Activated T-cell treated with anti-CD3 and anti-CD28 coated beads, Interleukin-2, amount 50 U/mL, for 4 hours (primary cell): ENCODE measurements around the gene CIB1. TPM values are rescaled to one million over a fixed set of nuclear protein-coding genes. Genes with fewer than 3 reads are reported as not detected.

Experiments
- ATAC-seq, 2 donors: fragments of 200-7000 bp; cut with Tn5 transposase; one replicate each; pipeline ENCODE4 v1.10.0; 2021
- DNase-seq: peaks from one replicate; pipeline ENCODE4 v3.0.0-alpha.2; 2020
- H3K27me3 Mint-ChIP-seq: one replicate; pipeline ENCODE4 v1.8.0; 2021; ENCODE audit warnings: low read depth, mixed read lengths
- H3K36me3 Mint-ChIP-seq: one replicate; pipeline ENCODE4 v1.8.0; 2022; ENCODE audit warnings: mixed read lengths; ENCODE audit not compliant: insufficient read depth
- H3K4me1 Mint-ChIP-seq: one replicate; pipeline ENCODE4 v1.8.0; 2021; ENCODE audit warnings: low read depth, mixed read lengths
- H3K4me3 Mint-ChIP-seq: one replicate; pipeline ENCODE4 v1.8.0; 2021; ENCODE audit warnings: mild to moderate bottlenecking, moderate library complexity, mixed read lengths
- H3K9me3 Mint-ChIP-seq: one replicate; pipeline ENCODE4 v1.8.0; 2021; ENCODE audit warnings: mixed read lengths
- total RNA-seq, 3 donors: library from RNA; stranded (reverse); gene quantifications; one replicate each; pipeline ENCODE4 v1.2.1, GENCODE V29; 2021

Gene CIB1
- total RNA-seq, 3 donors from 2014 or later, result 130 to 158 (median 151) TPM

- DNase-seq (no peak), ATAC-seq (peak; percentile 40 to 61)
- no peaks in the 10 kb centered on the region for H3K36me3 Mint-ChIP-seq
- H3K27me3 Mint-ChIP-seq, result no peaks in the 10 kb centered on the region
- H3K4me1 Mint-ChIP-seq, result peaks cover 8% of the 10 kb centered on the region
- no peaks in the 10 kb centered on the region for H3K9me3 Mint-ChIP-seq
- H3K4me3 Mint-ChIP-seq, result no peak overlapping the region
Observed at GRCh38 chr15:90259524-90259923, 25.8 kb upstream of the CIB1 start.

- Mint-ChIP-seq H3K36me3 (no peaks in the 10 kb centered on the region), H3K27me3 (no peaks in the 10 kb centered on the region), H3K4me3 (no peak overlapping the region), H3K9me3 (no peaks in the 10 kb centered on the region), H3K4me1 (peaks cover 3% of the 10 kb centered on the region)
- ATAC-seq (no peak), DNase-seq (no peak)
Observed at GRCh38 chr15:90257776-90258175, 24.0 kb upstream of the CIB1 start.

GRCh38 chr15:90249203-90249863 is 15.6 kb upstream of the CIB1 start, which contains the start of gene TTLL13:
Gene TTLL13, plus strand, starts transcription at chr15:90249556. Its CDS starts 1,075 bp downstream, at chr15:90250631.
- ATAC-seq (peak; percentile 90 to 95), DNase-seq (peak; percentile 56)
- H3K4me3 Mint-ChIP-seq, result peak within 1 kb of the TSS; percentile 67
- H3K9me3 Mint-ChIP-seq, result no peaks in the 10 kb centered on the region
- H3K4me1 Mint-ChIP-seq, result peaks cover 16% of the 10 kb centered on the region
- no peaks in the 10 kb centered on the region for H3K36me3 Mint-ChIP-seq
- H3K27me3 Mint-ChIP-seq, result no peaks in the 10 kb centered on the region

GRCh38 chr15:90248789-90249202 is 15.1 kb upstream of the CIB1 start:
- H3K4me3 Mint-ChIP-seq, result peak overlapping the region; percentile 67
- no peak for ATAC-seq
- H3K4me1 Mint-ChIP-seq, result peaks cover 16% of the 10 kb centered on the region
- H3K9me3 Mint-ChIP-seq, result no peaks in the 10 kb centered on the region
- H3K36me3 Mint-ChIP-seq, result no peaks in the 10 kb centered on the region
- H3K27me3 Mint-ChIP-seq, result no peaks in the 10 kb centered on the region
- no peak for DNase-seq

- no peak for DNase-seq
- Mint-ChIP-seq H3K4me3 (no peak overlapping the region), H3K27me3 (no peaks in the 10 kb centered on the region), H3K36me3 (peaks cover 3% of the 10 kb centered on the region), H3K4me1 (peaks cover 5% of the 10 kb centered on the region), H3K9me3 (no peaks in the 10 kb centered on the region)
- no peak for ATAC-seq
Observed at GRCh38 chr15:90243943-90244639, 10.3 kb upstream of the CIB1 start.

- peaks cover 11% of the 10 kb centered on the region for H3K36me3 Mint-ChIP-seq
- no peak overlapping the region for H3K4me3 Mint-ChIP-seq
- H3K9me3 Mint-ChIP-seq, result no peaks in the 10 kb centered on the region
- H3K27me3 Mint-ChIP-seq, result no peaks in the 10 kb centered on the region
- H3K4me1 Mint-ChIP-seq, result no peaks in the 10 kb centered on the region
- no peak for DNase-seq
- ATAC-seq, result no peak
Observed at GRCh38 chr15:90241343-90242192, 7.8 kb upstream of the CIB1 start.

GRCh38 chr15:90240856-90241255 is 7.1 kb upstream of the CIB1 start:
- no peaks in the 10 kb centered on the region for H3K9me3 Mint-ChIP-seq
- peaks cover 15% of the 10 kb centered on the region for H3K36me3 Mint-ChIP-seq
- no peaks in the 10 kb centered on the region for H3K4me1 Mint-ChIP-seq
- H3K27me3 Mint-ChIP-seq, result no peaks in the 10 kb centered on the region
- ATAC-seq (no peak), DNase-seq (no peak)
- no peak overlapping the region for H3K4me3 Mint-ChIP-seq

- peaks cover 17% of the 10 kb centered on the region for H3K36me3 Mint-ChIP-seq
- H3K27me3 Mint-ChIP-seq, result no peaks in the 10 kb centered on the region
- no peak for DNase-seq
- H3K9me3 Mint-ChIP-seq, result no peaks in the 10 kb centered on the region
- ATAC-seq, result no peak
- H3K4me1 Mint-ChIP-seq, result peaks cover 9% of the 10 kb centered on the region
- H3K4me3 Mint-ChIP-seq, result no peak overlapping the region
Observed at GRCh38 chr15:90239371-90239770, 5.6 kb upstream of the CIB1 start.

GRCh38 chr15:90234096-90234988 is 601 bp upstream of the CIB1 start, which contains the start of gene GDPGP1:
Gene GDPGP1, plus strand, starts transcription at chr15:90234209. Its CDS starts 6,700 bp downstream, at chr15:90240909.
- DNase-seq, result no peak
- Mint-ChIP-seq H3K9me3 (no peaks in the 10 kb centered on the region), H3K4me3 (peak within 1 kb of the TSS; percentile 94), H3K36me3 (peaks cover 24% of the 10 kb centered on the region), H3K4me1 (peaks cover 44% of the 10 kb centered on the region), H3K27me3 (no peaks in the 10 kb centered on the region)
- ATAC-seq, result peak; percentile 68 to 74

GRCh38 chr15:90232941-90233386 is 777 bp downstream of the CIB1 start:
- DNase-seq, result no peak
- peak overlapping the region; percentile 94 for H3K4me3 Mint-ChIP-seq
- no peak for ATAC-seq
- H3K9me3 Mint-ChIP-seq, result no peaks in the 10 kb centered on the region
- H3K4me1 Mint-ChIP-seq, result peaks cover 49% of the 10 kb centered on the region
- no peaks in the 10 kb centered on the region for H3K27me3 Mint-ChIP-seq
- peaks cover 26% of the 10 kb centered on the region for H3K36me3 Mint-ChIP-seq

- ATAC-seq, result no peak
- Mint-ChIP-seq H3K27me3 (no peaks in the 10 kb centered on the region), H3K36me3 (peaks cover 25% of the 10 kb centered on the region), H3K4me3 (peak overlapping the region; percentile 94), H3K9me3 (no peaks in the 10 kb centered on the region), H3K4me1 (peaks cover 49% of the 10 kb centered on the region)
- no peak for DNase-seq
Observed at GRCh38 chr15:90232196-90232595, 1.5 kb downstream of the CIB1 start.

- Mint-ChIP-seq H3K4me3 (peak overlapping the region; percentile 94), H3K4me1 (peaks cover 49% of the 10 kb centered on the region), H3K9me3 (no peaks in the 10 kb centered on the region), H3K27me3 (no peaks in the 10 kb centered on the region), H3K36me3 (peaks cover 25% of the 10 kb centered on the region)
- peak; percentile 36 to 38 for ATAC-seq
- peak; percentile 66 for DNase-seq
Observed at GRCh38 chr15:90231028-90232017, 2.4 kb downstream of the CIB1 start.
